ENCODE measurements around the gene RBM11. TPM values are rescaled to one million over a fixed set of nuclear protein-coding genes. Genes with fewer than 3 reads are reported as not detected.

RBM11 gene
- total RNA-seq, 1 experiment from 2014 or later = 1.7 TPM

DNA sequence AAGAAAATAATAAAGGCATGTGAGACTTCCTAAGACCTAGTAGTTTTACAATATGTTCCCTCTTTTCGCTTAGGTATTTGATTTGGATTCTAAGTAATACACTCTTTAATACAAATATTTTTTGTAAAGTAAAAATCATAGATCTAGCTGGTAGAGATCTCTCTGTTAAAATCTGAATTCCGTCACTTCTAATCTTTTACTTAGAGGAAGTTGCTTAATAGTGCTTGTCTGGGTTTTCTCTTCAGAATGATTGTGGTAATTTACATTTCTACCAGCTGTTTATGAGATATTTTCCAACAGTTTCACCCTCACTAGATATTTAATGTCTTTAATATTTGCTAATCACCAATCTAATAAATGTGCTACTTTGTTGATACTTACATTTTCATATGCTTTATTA is 23.3 kb downstream of the RBM11 start:
- no peaks in the 10 kb centered on the region for H3K36me3 Mint-ChIP-seq (ENCODE audit: insufficient read depth, unreplicated experiment)
- no peak for DNase-seq
- no peak overlapping the region for H3K4me3 Mint-ChIP-seq (ENCODE audit: low read depth, unreplicated experiment)
- TF ChIP-seq, protein P1, sequence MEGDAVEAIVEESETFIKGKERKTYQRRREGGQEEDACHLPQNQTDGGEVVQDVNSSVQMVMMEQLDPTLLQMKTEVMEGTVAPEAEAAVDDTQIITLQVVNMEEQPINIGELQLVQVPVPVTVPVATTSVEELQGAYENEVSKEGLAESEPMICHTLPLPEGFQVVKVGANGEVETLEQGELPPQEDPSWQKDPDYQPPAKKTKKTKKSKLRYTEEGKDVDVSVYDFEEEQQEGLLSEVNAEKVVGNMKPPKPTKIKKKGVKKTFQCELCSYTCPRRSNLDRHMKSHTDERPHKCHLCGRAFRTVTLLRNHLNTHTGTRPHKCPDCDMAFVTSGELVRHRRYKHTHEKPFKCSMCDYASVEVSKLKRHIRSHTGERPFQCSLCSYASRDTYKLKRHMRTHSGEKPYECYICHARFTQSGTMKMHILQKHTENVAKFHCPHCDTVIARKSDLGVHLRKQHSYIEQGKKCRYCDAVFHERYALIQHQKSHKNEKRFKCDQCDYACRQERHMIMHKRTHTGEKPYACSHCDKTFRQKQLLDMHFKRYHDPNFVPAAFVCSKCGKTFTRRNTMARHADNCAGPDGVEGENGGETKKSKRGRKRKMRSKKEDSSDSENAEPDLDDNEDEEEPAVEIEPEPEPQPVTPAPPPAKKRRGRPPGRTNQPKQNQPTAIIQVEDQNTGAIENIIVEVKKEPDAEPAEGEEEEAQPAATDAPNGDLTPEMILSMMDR (IDR thresholded peaks at IDR 0.05; ENCODE audit: unreplicated experiment) = no peak
- no peak overlapping the region for H3K27ac Mint-ChIP-seq (ENCODE audit: unreplicated experiment)
- no TSS peak for BruUV-seq (replicated peaks)
- H3K27me3 Mint-ChIP-seq (ENCODE audit: unreplicated experiment) = peaks cover 10% of the 10 kb centered on the region
- H3K4me1 Mint-ChIP-seq (ENCODE audit: low read depth, unreplicated experiment) = no peaks in the 10 kb centered on the region
- CTCF ChIA-PET = no interaction called here
- H3K9me3 Mint-ChIP-seq (ENCODE audit: low read depth, unreplicated experiment) = no peaks in the 10 kb centered on the region
- intact Hi-C loops (cut with micrococcal nuclease; ENCODE audit: unreplicated experiment) = no loop called here

DNA sequence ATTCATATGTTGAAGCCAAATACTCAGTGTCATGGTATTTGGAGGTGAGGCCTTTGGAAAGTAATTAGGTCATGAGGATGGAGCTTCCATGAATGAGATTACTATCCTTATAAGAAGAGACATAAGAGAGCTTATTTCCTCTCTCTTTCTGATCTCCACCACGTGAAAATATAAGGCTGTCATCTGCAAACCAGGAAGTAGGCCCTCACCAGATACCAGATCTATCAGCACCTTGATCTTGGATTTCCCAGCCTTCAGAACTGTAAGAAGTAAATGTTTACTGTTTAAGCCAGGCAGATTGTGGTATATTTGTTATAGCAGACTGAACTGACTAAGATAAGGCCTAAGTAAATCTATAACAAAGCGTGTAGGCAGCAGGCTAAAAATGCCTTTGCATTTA is 25.3 kb downstream of the RBM11 start:
- intact Hi-C loops (cut with micrococcal nuclease; ENCODE audit: unreplicated experiment) = no loop called here
- Mint-ChIP-seq H3K36me3 (ENCODE audit: insufficient read depth, unreplicated experiment) (no peaks in the 10 kb centered on the region), H3K27ac (ENCODE audit: unreplicated experiment) (no peak overlapping the region), H3K9me3 (ENCODE audit: low read depth, unreplicated experiment) (no peaks in the 10 kb centered on the region), H3K4me1 (ENCODE audit: low read depth, unreplicated experiment) (no peaks in the 10 kb centered on the region), H3K4me3 (ENCODE audit: low read depth, unreplicated experiment) (no peak overlapping the region), H3K27me3 (ENCODE audit: unreplicated experiment) (no peaks in the 10 kb centered on the region)
- DNase-seq = no peak
- BruUV-seq (replicated peaks) = no TSS peak
- TF ChIP-seq, protein P1 (IDR thresholded peaks at IDR 0.05; ENCODE audit: unreplicated experiment) = no peak
- CTCF ChIA-PET = no interaction called here

DNA sequence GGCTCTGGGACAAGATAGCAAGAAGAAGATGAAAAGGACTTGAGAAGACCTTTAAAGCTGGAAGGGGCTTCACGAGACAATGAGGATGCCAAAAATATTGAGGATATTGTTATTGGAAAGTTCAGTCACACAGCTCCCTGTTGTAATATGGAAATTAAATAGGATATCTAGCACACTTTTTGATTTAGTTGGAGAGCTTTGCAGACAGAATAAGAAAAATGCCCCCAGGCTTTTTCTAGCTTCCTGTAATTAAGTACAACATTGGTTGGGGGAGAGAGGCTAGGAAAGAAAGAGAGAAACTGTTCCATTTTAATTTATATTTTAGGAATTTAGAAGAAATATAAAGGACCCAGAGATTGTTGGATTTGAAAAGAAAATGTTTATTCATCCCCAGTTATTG is 27.5 kb downstream of the RBM11 start:
- Mint-ChIP-seq H3K9me3 (ENCODE audit: low read depth, unreplicated experiment) (no peaks in the 10 kb centered on the region), H3K36me3 (ENCODE audit: insufficient read depth, unreplicated experiment) (no peaks in the 10 kb centered on the region), H3K4me3 (ENCODE audit: low read depth, unreplicated experiment) (no peak overlapping the region), H3K27ac (ENCODE audit: unreplicated experiment) (no peak overlapping the region), H3K27me3 (ENCODE audit: unreplicated experiment) (peaks cover 6% of the 10 kb centered on the region), H3K4me1 (ENCODE audit: low read depth, unreplicated experiment) (no peaks in the 10 kb centered on the region)
- intact Hi-C loops (cut with micrococcal nuclease; ENCODE audit: unreplicated experiment) = no loop called here
- DNase-seq = no peak
- CTCF ChIA-PET = no interaction called here
- BruUV-seq (replicated peaks) = no TSS peak
- TF ChIP-seq, protein P1 (IDR thresholded peaks at IDR 0.05; ENCODE audit: unreplicated experiment) = no peak

DNA sequence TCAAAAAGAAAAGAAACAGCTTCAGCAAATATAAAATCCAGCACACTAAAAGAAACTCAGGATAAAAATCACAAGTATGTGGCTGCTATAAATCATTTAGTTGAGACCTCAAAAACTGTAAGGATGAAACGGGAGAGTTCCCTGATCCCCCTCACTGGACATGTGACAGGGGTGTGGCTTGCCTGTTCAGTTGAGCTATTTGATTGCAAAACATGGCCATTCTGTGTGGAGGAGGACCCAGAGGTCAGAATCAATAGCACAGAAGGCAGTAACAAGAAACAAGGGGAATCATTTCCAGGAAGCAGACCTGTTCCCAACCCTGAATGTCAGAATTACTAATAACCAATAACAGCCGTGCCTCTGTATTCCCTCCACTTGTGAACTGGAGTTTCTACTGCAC is 27.9 kb downstream of the RBM11 start:
- CTCF ChIA-PET = no interaction called here
- no TSS peak for BruUV-seq (replicated peaks)
- Mint-ChIP-seq H3K36me3 (ENCODE audit: insufficient read depth, unreplicated experiment) (no peaks in the 10 kb centered on the region), H3K4me1 (ENCODE audit: low read depth, unreplicated experiment) (no peaks in the 10 kb centered on the region), H3K4me3 (ENCODE audit: low read depth, unreplicated experiment) (no peak overlapping the region), H3K9me3 (ENCODE audit: low read depth, unreplicated experiment) (no peaks in the 10 kb centered on the region), H3K27ac (ENCODE audit: unreplicated experiment) (no peak overlapping the region), H3K27me3 (ENCODE audit: unreplicated experiment) (peaks cover 9% of the 10 kb centered on the region)
- DNase-seq = no peak
- intact Hi-C loops (cut with micrococcal nuclease; ENCODE audit: unreplicated experiment) = no loop called here
- TF ChIP-seq, protein P1 (IDR thresholded peaks at IDR 0.05; ENCODE audit: unreplicated experiment) = no peak

DNA sequence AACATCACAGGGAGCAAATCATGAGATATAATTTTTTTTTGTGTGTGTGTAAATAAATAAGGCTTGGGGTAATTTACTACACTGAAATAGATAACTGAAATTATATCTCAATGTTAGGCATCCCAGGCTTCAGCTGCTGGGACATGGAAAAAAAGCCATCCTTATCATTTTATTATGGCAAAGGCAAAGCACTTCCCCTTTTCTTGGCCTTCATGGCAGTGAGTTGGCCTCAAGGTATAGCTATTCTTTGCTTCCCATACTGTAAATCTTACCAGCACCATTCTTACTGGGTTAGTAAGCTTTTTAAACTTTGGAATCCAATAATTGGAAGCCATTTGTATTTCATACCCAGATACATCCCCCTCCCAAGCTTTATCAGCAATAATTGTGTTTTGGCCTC is 29.0 kb downstream of the RBM11 start:
- H3K4me1 Mint-ChIP-seq (ENCODE audit: low read depth, unreplicated experiment) = no peaks in the 10 kb centered on the region
- TF ChIP-seq, protein P1 (IDR thresholded peaks at IDR 0.05; ENCODE audit: unreplicated experiment) = no peak
- intact Hi-C loops (cut with micrococcal nuclease; ENCODE audit: unreplicated experiment) = no loop called here
- H3K27ac Mint-ChIP-seq (ENCODE audit: unreplicated experiment) = no peak overlapping the region
- no TSS peak for BruUV-seq (replicated peaks)
- no peak for DNase-seq
- no peaks in the 10 kb centered on the region for H3K9me3 Mint-ChIP-seq (ENCODE audit: low read depth, unreplicated experiment)
- no peaks in the 10 kb centered on the region for H3K36me3 Mint-ChIP-seq (ENCODE audit: insufficient read depth, unreplicated experiment)
- no peak overlapping the region for H3K4me3 Mint-ChIP-seq (ENCODE audit: low read depth, unreplicated experiment)
- peaks cover 17% of the 10 kb centered on the region for H3K27me3 Mint-ChIP-seq (ENCODE audit: unreplicated experiment)
- CTCF ChIA-PET = no interaction called here
